GM19468 (cell line): Measurements from ENCODE around the gene ZNF333.

ENCODE experiments used
- ATAC-seq: cut with Tn5 transposase; IDR thresholded peaks from one replicate; pipeline ENCODE4 v1.9.1; 2021; ENCODE audit warnings: mild to moderate bottlenecking, moderate library complexity, moderate number of reproducible peaks; ENCODE audit not compliant: unreplicated experiment; ENCODE audit errors: extremely low read depth

ZNF333 gene

DNA sequence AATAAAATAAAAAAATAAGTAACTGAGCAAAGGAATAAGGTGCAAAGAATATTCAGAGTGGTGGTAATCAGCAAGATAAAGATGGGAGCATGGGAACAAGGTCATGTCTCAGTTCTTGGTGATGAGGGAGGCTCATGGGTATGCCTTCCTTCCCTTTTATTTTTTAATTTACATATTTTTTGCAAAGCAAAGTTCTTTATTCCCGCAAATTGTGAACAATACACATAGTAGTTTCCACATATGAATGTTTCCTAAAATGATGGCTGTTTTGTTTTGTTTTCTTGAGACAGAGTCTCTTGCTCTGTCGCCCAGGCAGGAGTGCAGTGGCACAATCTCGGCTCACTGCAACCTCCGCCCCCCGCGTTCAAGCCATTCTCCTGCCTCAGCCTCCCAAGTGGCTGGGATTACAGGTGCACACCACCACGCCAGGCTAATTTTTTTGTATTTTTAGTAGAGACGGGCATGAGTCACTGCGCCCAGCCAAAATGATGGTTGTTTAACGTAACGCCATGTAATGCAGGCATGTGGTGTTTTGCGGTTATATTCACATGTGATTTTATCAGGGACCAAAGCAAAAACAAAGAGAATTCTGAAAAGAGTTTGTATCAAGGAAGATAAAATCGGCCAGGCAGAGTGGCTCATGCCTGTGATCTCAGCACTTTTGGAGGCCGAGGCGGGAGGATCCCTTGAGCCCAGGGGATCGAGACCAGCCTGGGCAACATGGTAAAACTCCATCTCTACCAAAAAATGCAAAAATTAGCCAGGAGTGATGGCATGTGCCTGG, 93.0 kb downstream of the ZNF333 start:
- no peak for ATAC-seq
